Neural cell (in vitro differentiated cells): Measurements from ENCODE around the gene GRIN1.

Experiments used
- CTCF ChIP-seq: fragments of 450-650 bp; IDR thresholded peaks from 2 replicates; pipeline ENCODE4 v1.5.1; 2014; ENCODE audit warnings: antibody characterized with exemption, mild to moderate bottlenecking, moderate library complexity; ENCODE audit not compliant: poor library complexity, severe bottlenecking
- EP300 ChIP-seq: fragments of 450-650 bp; conservative IDR thresholded peaks from 2 replicates; pipeline ENCODE4 v1.6.1; 2014; ENCODE audit warnings: antibody characterized with exemption, mild to moderate bottlenecking, moderate library complexity; ENCODE audit not compliant: poor library complexity, severe bottlenecking
- POLR2AphosphoS5 ChIP-seq: IDR thresholded peaks from 2 replicates; pipeline ENCODE4 v1.6.1; 2012

GRCh38 chr9:137218212-137218753 lies 79.3 kb downstream of the GRIN1 start:
- TF ChIP-seq CTCF (no peak), POLR2AphosphoS5 (no peak), EP300 (no peak)
